NT2/D1 (cell line): ENCODE data around the gene GARIN5B.

Experiments used
- YY1 ChIP-seq: IDR thresholded peaks from 2 replicates; pipeline ENCODE4 v1.6.1; 2011; ENCODE audit not compliant: insufficient read length, insufficient read depth
- ZNF274 ChIP-seq: IDR thresholded peaks from 2 replicates; pipeline ENCODE4 v1.6.1; 2011; ENCODE audit warnings: mild to moderate bottlenecking, low read depth, low read length

DNA sequence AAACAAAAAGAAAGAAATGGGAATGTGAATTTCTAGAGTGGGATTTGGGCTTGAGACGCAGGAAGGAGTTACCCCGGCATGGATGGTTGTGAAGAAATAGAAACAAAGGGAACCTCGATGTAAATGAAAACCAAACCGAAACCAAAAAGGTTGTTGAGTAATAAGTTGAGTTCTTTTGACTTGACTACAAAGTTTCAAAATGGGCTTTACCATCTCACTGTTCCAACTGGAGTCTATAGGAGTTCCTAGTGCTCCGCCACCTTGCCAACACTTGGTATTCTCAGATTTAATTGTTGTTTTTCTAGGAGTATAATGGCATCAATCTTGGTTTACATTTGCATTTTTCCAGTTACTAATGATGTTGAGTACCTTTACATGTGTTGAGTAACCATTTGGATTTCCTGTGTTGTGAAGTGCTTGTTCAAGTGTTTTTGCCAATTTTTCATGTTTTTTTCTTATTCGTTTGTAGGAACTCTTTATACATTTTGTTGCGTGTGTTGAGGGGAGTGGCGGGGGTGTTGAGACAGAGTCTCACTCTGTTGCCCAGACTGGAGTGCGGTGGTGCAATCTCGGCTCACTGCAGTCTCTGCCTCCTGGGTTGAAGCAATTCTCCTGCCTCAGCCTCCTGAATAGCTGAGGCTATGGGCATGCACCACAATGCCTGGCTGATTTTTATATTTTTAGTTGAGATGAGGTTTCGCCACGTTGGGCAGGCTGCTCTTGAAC lies 35.3 kb upstream of the GARIN5B start:
- no peak for TF ChIP-seq YY1
- TF ChIP-seq ZNF274: no peak
